Stimulated activated CD8-positive, alpha-beta memory T cell treated with anti-CD3 and anti-CD28 coated beads, Interleukin-4, amount 100 ng/mL, for 24 hours (primary cell): ENCODE results near the gene CD48.
"Not testable (repeated sequence)": the region's sequence is repeated elsewhere in the genome, so short reads cannot be mapped to it uniquely, and the experiment has no call there.

Source experiments
- DNase-seq: peaks from one replicate; pipeline ENCODE4 v3.0.0-alpha.2; 2020; ENCODE audit warnings: low read depth

The CD48 gene

GRCh38 chr1:160741612-160742348, 30.2 kb upstream of the CD48 start:
- DNase-seq: no peak

DNA sequence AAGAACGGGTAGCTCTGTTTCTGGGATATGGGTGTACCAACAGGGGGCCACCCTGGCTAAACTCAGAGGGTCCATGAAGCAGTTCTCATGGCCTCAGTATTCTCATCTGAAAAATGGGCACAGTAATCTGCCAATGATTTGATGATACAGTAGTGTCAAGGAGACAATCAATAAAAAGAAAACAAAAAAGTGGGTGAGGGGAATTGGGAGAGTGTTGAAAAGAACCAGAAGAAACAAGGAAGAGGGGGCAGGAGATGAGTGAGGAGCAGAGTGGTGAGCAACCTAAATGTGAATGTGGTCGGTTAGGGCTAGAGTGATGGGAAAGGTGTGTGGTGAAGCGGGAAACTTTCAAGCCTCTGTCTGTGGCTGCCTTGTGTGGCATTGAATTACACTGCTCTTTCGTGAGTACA, 29.5 kb upstream of the CD48 start:
- no peak for DNase-seq

GRCh38 chr1:160740133-160740688, 28.6 kb upstream of the CD48 start:
- DNase-seq: no peak

GRCh38 chr1:160739098-160739511, 27.5 kb upstream of the CD48 start, which contains the start of gene SLAMF7:
Gene SLAMF7, plus strand, starts transcription at chr1:160739247. Its CDS starts 55 bp downstream, at chr1:160739302.
- DNase-seq: no peak

GRCh38 chr1:160738271-160738670, 26.6 kb upstream of the CD48 start:
- DNase-seq: no peak

GRCh38 chr1:160734301-160734700, 22.7 kb upstream of the CD48 start:
- DNase-seq: no peak

GRCh38 chr1:160733898-160734297, 22.3 kb upstream of the CD48 start:
- DNase-seq: no peak

DNA sequence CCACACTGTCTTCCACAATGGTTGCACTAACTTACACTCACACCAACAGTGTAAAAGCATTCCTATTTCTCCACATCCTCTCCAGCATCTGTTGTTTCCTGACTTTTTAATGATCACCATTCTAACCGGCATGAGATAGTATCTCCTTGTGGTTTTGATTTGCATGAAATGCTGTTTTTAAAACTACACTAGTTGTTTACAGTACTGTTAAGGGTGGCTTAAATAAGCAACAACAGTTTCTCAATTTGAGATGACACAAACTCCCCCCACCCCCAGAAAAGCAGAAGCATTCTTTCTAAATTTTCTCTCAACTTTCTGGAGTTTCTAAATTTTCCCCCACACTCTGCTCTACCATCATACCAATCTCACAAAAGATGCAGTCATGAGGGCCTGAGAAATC, 20.4 kb upstream of the CD48 start:
- DNase-seq: no peak

DNA sequence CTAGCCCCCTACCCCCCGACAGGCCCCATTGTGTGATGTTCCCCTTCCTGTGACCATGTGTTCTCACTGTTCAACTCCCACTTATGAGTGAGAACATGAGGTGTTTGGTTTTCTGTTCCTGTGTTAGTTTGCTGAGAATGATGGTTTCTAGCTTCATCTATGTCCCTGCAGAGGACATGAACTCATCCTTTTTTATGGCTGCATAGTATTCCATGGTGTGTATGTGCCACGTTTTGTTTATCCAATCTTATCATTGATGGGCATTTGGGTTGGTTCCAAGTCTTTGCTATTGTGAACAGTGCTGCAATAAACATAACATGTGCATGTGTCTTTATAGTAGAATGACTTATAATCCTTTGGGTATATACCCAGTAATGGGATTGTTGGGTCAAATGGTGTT, 19.9 kb upstream of the CD48 start:
- not testable (repeated sequence) for DNase-seq

DNA sequence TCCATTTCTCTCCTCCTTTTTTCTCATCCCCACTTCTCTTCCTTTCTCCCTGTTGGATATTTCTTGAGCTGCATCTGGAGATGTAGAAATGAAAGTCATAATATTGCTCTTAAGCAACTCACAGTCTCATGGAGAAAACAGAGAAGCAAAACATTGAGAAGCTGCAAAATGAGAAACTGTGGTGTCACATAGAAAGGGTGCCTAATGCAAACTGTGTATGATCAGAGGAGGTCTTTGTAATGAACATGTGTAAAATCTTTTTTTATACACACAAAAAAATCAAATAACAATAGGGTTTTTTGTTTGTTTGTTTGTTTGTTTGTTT, 15.7 kb upstream of the CD48 start:
- DNase-seq: no peak

DNA sequence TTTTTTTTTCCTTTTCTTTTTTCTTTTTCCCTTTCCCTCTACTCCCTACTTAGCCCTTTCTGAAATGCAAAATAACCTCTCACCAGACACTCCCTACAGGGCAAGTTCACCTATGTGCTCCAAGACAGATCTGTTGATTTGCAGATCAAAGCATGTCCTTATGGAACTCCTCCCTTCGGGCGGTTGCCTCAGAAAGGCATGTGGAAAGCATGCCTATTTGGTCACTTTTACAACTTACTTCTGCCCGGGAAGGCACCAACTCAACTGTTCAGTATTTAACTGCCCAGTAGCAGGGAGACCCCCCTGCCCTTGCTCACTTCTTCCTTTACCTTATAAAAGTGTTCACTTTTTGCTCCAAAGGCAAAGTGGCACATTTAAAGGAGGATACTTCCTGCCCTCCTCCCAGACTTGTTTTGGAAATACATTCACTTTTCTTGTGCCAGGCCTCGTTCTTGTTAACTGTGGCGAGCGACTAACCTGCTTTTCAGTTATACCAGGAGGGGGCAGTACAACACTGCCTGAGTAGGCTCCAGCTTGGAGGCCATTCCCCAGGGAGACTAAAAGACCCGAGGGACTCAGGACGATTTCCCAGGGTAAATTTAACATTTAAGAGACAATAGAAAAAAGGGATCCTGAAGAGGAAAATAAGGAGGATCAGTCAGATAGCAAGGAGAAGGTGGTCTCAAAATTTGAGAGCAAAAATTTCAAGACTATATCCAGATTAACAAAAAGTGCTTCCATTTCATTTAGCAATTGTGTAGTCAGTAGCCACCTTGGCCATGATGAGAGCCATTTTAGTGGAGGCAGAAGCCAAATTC, 15.1 kb upstream of the CD48 start:
- DNase-seq: no peak

GRCh38 chr1:160726114-160726497, 14.5 kb upstream of the CD48 start:
- no peak for DNase-seq

DNA sequence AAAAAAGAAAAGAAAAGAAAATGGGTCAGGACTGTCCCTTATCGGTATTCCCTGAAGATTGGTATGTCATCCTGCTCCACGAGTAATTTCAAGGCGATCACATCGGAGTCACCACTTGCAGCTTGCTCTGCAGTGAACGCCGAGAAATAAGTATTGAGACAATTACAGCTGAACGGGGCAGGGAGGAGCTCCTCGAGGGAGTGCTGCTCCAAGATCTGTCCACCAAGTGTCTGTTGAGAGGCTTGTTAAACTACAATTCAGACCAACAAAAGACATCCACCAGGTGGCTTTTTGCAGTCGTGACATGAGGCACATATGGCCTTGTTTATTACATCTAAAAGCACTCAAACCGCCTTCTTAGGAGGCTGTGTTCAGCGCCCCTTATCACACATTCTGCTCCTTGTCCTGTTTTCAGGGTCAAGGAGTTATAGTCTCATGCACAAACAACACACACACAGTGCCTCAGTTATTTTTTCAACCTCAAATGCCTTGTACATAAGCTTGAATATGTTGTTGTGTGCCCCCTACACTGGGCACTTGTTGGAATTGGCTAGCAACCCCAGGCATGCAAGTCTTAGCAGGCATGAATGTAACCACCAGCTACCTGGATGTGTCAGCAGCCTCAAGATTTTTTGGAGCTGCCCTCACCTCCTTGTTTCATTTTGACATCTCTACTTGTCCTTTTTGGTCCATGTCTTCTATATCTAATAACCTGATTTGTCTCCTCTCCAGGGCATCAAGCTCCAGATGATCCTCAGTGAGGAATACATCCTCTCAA, 13.0 kb upstream of the CD48 start:
- no peak for DNase-seq

DNA sequence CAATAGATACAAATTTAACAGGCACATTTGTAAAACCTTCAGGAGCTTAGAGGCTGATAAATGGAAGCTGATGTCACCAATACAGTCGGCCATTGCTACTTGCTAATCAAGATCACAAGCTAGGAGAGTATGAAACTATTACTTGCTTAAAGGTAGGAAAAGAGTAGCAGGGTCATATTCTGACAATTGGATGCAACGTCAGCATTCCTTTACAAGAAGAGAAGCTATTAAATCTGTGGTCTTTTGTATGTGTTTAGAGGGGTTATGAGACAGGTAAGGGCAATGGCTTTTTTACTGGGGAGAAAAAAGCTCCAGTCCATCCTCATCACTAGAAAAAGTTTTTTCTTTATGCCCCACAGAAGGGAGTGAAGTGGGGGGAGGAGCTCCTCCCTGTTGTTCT, 11.7 kb upstream of the CD48 start:
- DNase-seq: no peak

- DNase-seq: no peak
These were observed 11.1 kb upstream of the CD48 start for GRCh38 chr1:160722726-160723125.

GRCh38 chr1:160721473-160721872, 9.9 kb upstream of the CD48 start:
- DNase-seq: no peak

- DNase-seq: no peak
These were observed 8.9 kb upstream of the CD48 start for GRCh38 chr1:160720356-160721085.

DNA sequence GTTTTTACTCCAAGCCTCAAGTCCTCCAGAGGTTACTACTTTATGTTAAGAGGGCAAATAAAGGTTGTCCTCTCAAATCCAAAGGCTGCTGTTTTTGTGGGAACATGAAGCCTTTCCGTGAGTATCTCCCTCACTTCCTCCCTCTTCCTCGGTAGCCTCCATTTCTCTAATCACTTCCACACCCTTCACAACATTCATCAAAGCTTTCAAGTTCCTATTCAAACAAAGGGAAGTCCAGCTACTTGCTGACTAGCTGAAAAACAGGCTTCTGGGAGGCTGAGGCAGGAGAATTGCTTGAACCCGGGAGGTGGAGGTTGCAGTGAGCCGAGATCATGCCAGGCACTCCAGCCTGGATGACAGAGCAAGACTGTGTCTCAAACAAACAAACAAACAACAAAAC, 6.6 kb upstream of the CD48 start:
- DNase-seq: no peak

DNA sequence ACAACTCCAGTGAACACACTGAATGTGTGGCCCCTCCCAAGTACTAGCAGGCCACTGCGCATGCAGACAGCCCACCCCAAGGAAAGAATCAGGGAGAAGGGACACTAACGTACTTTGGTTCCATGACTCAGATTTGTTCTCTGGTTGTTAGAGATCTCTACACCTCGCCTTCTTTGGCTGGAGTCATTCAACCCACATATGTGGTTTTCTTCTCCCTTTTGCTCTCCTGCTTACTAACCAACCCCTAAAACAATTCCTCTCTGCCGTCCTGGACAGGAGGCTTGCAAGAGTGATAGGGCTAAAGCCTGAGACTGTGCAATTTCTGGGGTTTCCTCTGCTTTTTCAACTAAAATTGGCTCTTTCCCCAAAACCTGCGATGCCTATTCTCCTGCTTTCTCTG, 5.7 kb upstream of the CD48 start:
- DNase-seq: no peak

DNA sequence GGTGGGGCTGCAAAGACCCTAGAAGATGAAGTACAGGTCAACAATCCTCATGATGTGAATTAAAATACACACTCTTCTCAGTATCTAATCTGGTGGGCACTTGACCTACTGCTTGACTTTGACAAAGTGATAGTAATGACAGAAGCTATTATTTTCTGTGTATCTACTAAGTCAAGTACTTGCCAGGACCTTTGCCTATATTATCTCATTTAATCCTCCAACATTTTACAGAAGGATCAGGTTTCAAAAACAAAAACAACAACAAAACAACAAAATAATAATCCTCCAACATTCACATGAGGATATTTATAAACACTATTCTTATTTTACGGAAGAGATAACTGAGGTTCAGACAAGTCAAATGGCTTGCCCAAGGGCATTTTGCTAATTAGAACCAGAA, 4.4 kb upstream of the CD48 start:
- no peak for DNase-seq

DNA sequence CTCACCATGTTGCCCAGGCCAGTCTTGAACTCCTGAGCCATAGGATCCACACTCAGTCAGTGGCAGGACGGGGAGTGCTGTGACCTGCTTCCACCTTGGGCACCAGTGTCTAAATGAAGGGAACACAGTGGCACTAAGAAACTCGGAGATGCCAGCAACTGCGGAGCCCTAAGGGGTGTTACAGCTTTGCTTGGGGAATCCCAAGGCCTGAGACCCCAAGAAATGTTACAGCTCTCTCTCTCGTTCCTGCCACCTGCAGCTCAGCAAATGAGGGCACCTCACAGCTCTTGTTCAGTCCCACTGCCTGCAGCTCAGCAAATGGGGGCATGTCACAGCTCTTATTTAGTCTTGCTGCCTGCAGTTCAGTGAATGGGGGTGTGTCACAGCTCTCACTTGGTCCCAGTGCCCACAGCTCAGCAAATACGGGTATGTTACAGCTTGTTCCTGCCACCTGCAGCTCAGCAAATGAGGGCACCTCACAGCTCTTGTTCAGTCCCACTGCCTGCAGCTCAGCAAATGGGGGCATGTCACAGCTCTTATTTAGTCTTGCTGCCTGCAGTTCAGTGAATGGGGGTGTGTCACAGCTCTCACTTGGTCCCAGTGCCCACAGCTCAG, 2.5 kb upstream of the CD48 start:
- not testable (repeated sequence) for DNase-seq
